GM12891 (cell line): ENCODE results near the gene CYP3A5.

Experiments used
- DNase-seq: peaks from one replicate; pipeline ENCODE4 v3.0.0; 2011; ENCODE audit warnings: low spot score; ENCODE audit not compliant: insufficient read length
- FAIRE-seq: peaks from 2 replicates; lab custom pipeline; 2011; peaks lifted over from hg19 to GRCh38; lab: Jason Lieb, UNC
- PAX5 ChIP-seq: IDR thresholded peaks from 2 replicates; pipeline ENCODE4 v1.6.1; 2011; ENCODE audit warnings: low read length, moderate library complexity, mild to moderate bottlenecking; ENCODE audit not compliant: insufficient read depth, severe bottlenecking
- POLR2A ChIP-seq: IDR thresholded peaks from 2 replicates; pipeline ENCODE4 v1.6.1; 2011; ENCODE audit warnings: low read depth, low read length, control low read depth
- POLR2AphosphoS5 ChIP-seq: IDR thresholded peaks from 2 replicates; pipeline ENCODE4 v1.6.1; 2011; ENCODE audit warnings: low read depth, low read length, control low read depth
- POU2F2 ChIP-seq: IDR thresholded peaks from 2 replicates; pipeline ENCODE4 v1.6.1; 2011; ENCODE audit warnings: low read depth, mild to moderate bottlenecking, control low read depth, low read length, moderate library complexity
- SPI1 ChIP-seq: IDR thresholded peaks from 2 replicates; pipeline ENCODE4 v1.6.1; 2011; ENCODE audit warnings: low read depth, low read length, control low read depth
- TAF1 ChIP-seq: IDR thresholded peaks from 2 replicates; pipeline ENCODE4 v1.6.1; 2011; ENCODE audit warnings: low read depth, low read length, control low read depth

CYP3A5 gene

GRCh38 chr7:99616359-99617191 is 63.2 kb downstream of the CYP3A5 start, which contains the start of gene ZSCAN25:
Gene ZSCAN25, plus strand, starts transcription at chr7:99616946. Its CDS starts 2,661 bp downstream, at chr7:99619607.
- DNase-seq: peak; percentile 90
- TF ChIP-seq TAF1: peak; percentile 93
- TF ChIP-seq POLR2A: peak; percentile 89
- TF ChIP-seq PAX5: no peak
- TF ChIP-seq POLR2AphosphoS5: peak; percentile 93
- no peak; the same call in 1 of the 2 replicates for TF ChIP-seq SPI1
- TF ChIP-seq POU2F2: peak; percentile 75
- FAIRE-seq: peak; percentile 100

- FAIRE-seq (peak; percentile 26), DNase-seq (no peak)
- TF ChIP-seq TAF1: no peak
- no peak for TF ChIP-seq POU2F2
- TF ChIP-seq POLR2AphosphoS5: no peak
- TF ChIP-seq PAX5: no peak
- TF ChIP-seq POLR2A: no peak
- no peak for TF ChIP-seq SPI1
Observed at GRCh38 chr7:99615989-99616358, 63.8 kb downstream of the CYP3A5 start.

- DNase-seq (no peak), FAIRE-seq (no peak)
- no peak for TF ChIP-seq TAF1
- TF ChIP-seq POLR2AphosphoS5: no peak
- no peak for TF ChIP-seq PAX5
- TF ChIP-seq POLR2A: no peak
- no peak for TF ChIP-seq POU2F2
- no peak for TF ChIP-seq SPI1
Observed at GRCh38 chr7:99614495-99614894, 65.3 kb downstream of the CYP3A5 start.

GRCh38 chr7:99607548-99607947 is 72.2 kb downstream of the CYP3A5 start:
- DNase-seq: no peak
- TF ChIP-seq SPI1: no peak
- no peak for TF ChIP-seq POU2F2
- no peak for FAIRE-seq

- TF ChIP-seq POLR2A (no peak), SPI1 (no peak), POU2F2 (no peak), POLR2AphosphoS5 (no peak), TAF1 (no peak), PAX5 (no peak)
- DNase-seq (no peak), FAIRE-seq (no peak)
Observed at GRCh38 chr7:99606531-99606930, 73.3 kb downstream of the CYP3A5 start.

GRCh38 chr7:99605527-99605926 is 74.3 kb downstream of the CYP3A5 start:
- no peak for DNase-seq
- FAIRE-seq: no peak
- TF ChIP-seq SPI1 (no peak), PAX5 (no peak), POLR2AphosphoS5 (no peak), POLR2A (no peak), POU2F2 (no peak), TAF1 (no peak)

GRCh38 chr7:99601656-99602310 is 78.0 kb downstream of the CYP3A5 start:
- FAIRE-seq (no peak), DNase-seq (no peak)
- no peak for TF ChIP-seq SPI1
- no peak for TF ChIP-seq POLR2AphosphoS5
- no peak for TF ChIP-seq TAF1
- no peak for TF ChIP-seq PAX5
- no peak for TF ChIP-seq POLR2A
- TF ChIP-seq POU2F2: no peak

- FAIRE-seq (no peak), DNase-seq (no peak)
- TF ChIP-seq PAX5 (no peak), POLR2AphosphoS5 (no peak), SPI1 (no peak), POLR2A (no peak), TAF1 (no peak), POU2F2 (no peak)
Observed at GRCh38 chr7:99599836-99600235, 80.0 kb downstream of the CYP3A5 start.
